ENCODE data around the gene RCE1.

RCE1 gene

GRCh38 chr11:66879999-66880398, 36.8 kb downstream of the RCE1 start:
- no peak for TF ChIP-seq CTCF (IDR thresholded peaks at IDR 0.05; ENCODE audit: insufficient read depth, missing control alignments)
- FAIRE-seq: no peak
- no peak for DNase-seq (ENCODE audit: insufficient read length, low spot score)

- FAIRE-seq: no peak
- no peak for TF ChIP-seq CTCF (IDR thresholded peaks at IDR 0.05; ENCODE audit: insufficient read depth, missing control alignments)
These were observed 37.5 kb downstream of the RCE1 start for GRCh38 chr11:66880496-66881450.

GRCh38 chr11:66881451-66881835, 38.2 kb downstream of the RCE1 start:
- TF ChIP-seq CTCF (IDR thresholded peaks at IDR 0.05; ENCODE audit: insufficient read depth, missing control alignments): no peak
- DNase-seq (ENCODE audit: insufficient read length, low spot score) (no peak), FAIRE-seq (no peak)

More at GRCh38 chr11:66880496-66881450, 37.5 kb downstream of the RCE1 start:
- DNase-seq (ENCODE audit: insufficient read length, low spot score): no peak

GRCh38 chr11:66881927-66882452, 38.7 kb downstream of the RCE1 start:
- no peak for TF ChIP-seq CTCF (IDR thresholded peaks at IDR 0.05; ENCODE audit: insufficient read depth, missing control alignments)
- DNase-seq (ENCODE audit: insufficient read length, low spot score): no peak
- FAIRE-seq: no peak

- FAIRE-seq (no peak), DNase-seq (ENCODE audit: insufficient read length, low spot score) (no peak)
- TF ChIP-seq CTCF (IDR thresholded peaks at IDR 0.05; ENCODE audit: insufficient read depth, missing control alignments): no peak
These were observed 39.3 kb downstream of the RCE1 start for GRCh38 chr11:66882561-66883015.

GRCh38 chr11:66883016-66883965, 40.0 kb downstream of the RCE1 start:
- FAIRE-seq (no peak), DNase-seq (ENCODE audit: insufficient read length, low spot score) (no peak)
- peak; percentile 79 for TF ChIP-seq CTCF (IDR thresholded peaks at IDR 0.05; ENCODE audit: insufficient read depth, missing control alignments)
